Right atrium auricular region (tissue), 2 donors: ENCODE data around the gene DGKZ. TPM values are rescaled to one million over a fixed set of nuclear protein-coding genes. Genes with fewer than 3 reads are reported as not detected.

Experiments used
- DNase-seq: peaks from one replicate; pipeline ENCODE4 v3.0.0-alpha.2; 2019; ENCODE audit warnings: low spot score
- H3K27ac ChIP-seq, 2 donors: fragments of 200-600 bp; sonication (generic); 1 replicate in 1 of 2; 2 replicates in 1 of 2; pipeline ENCODE4 v1.5.1; 2016 to 2019
- H3K27me3 ChIP-seq, 2 donors: fragments of 200-600 bp; sonication (generic); one replicate each; pipeline versions ENCODE4 v1.5.1 to v1.6.0; 2017 to 2019
- H3K36me3 ChIP-seq: fragments of 200-600 bp; sonication (generic); one replicate; pipeline ENCODE4 v1.5.1; 2016
- H3K4me1 ChIP-seq, 2 donors: fragments of 200-600 bp; sonication (generic); one replicate each; pipeline versions ENCODE4 v1.5.1 to v1.6.0; 2017 to 2019
- H3K4me3 ChIP-seq, 2 donors: fragments of 200-600 bp; sonication (generic); 1 replicate in 1 of 2; 2 replicates in 1 of 2; pipeline ENCODE4 v1.5.1; 2017 to 2019; ENCODE audit warnings: mild to moderate bottlenecking in 1 of 2, moderate library complexity in 1 of 2
- H3K9me3 ChIP-seq, 2 donors: fragments of 200-600 bp; sonication (generic); one replicate each; pipeline ENCODE4 v1.5.1; 2019
- total RNA-seq, 2 donors: library from RNA; depleted of rRNA; stranded (reverse); fragments of >200 nt; gene quantifications; one replicate each; pipeline ENCODE4 v1.1.0, GENCODE V29; 2016
- TF ChIP-seq, protein P1 (sequence below), 2 donors: fragments of 200-600 bp; sonication (generic); IDR thresholded peaks; one replicate each; pipeline ENCODE4 v1.5.1; 2019; ENCODE audit warnings: antibody characterized with exemption in 2 of 2

Gene DGKZ
- total RNA-seq, 2 donors from 2014 or later: 91.7 to 116 TPM

GRCh38 chr11:46375392-46376101, 28.3 kb downstream of the DGKZ start:
- TF ChIP-seq, protein P1, sequence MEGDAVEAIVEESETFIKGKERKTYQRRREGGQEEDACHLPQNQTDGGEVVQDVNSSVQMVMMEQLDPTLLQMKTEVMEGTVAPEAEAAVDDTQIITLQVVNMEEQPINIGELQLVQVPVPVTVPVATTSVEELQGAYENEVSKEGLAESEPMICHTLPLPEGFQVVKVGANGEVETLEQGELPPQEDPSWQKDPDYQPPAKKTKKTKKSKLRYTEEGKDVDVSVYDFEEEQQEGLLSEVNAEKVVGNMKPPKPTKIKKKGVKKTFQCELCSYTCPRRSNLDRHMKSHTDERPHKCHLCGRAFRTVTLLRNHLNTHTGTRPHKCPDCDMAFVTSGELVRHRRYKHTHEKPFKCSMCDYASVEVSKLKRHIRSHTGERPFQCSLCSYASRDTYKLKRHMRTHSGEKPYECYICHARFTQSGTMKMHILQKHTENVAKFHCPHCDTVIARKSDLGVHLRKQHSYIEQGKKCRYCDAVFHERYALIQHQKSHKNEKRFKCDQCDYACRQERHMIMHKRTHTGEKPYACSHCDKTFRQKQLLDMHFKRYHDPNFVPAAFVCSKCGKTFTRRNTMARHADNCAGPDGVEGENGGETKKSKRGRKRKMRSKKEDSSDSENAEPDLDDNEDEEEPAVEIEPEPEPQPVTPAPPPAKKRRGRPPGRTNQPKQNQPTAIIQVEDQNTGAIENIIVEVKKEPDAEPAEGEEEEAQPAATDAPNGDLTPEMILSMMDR (IDR thresholded peaks at IDR 0.05): no peak
- peaks cover 77% of the 10 kb centered on the region for H3K36me3 ChIP-seq
- no peak for DNase-seq
- H3K27ac ChIP-seq: no peak overlapping the region
- H3K4me1 ChIP-seq: peaks cover 0 to 9% of the 10 kb centered on the region in 2 donors
- H3K9me3 ChIP-seq: no peaks in the 10 kb centered on the region
- H3K4me3 ChIP-seq: no peak overlapping the region
- no peaks in the 10 kb centered on the region for H3K27me3 ChIP-seq

GRCh38 chr11:46376258-46377050, 29.2 kb downstream of the DGKZ start:
- Histone ChIP-seq H3K27me3 (no peaks in the 10 kb centered on the region), H3K4me1 (peaks cover 0 to 14% of the 10 kb centered on the region in 2 donors), H3K36me3 (peaks cover 70% of the 10 kb centered on the region), H3K4me3 (no peak overlapping the region), H3K9me3 (no peaks in the 10 kb centered on the region), H3K27ac (no peak overlapping the region)
- no peak for DNase-seq
- TF ChIP-seq, protein P1 (IDR thresholded peaks at IDR 0.05): no peak

GRCh38 chr11:46377290-46377689, 30.0 kb downstream of the DGKZ start:
- H3K27ac ChIP-seq: no peak overlapping the region
- H3K4me3 ChIP-seq: no peak overlapping the region
- no peaks in the 10 kb centered on the region for H3K9me3 ChIP-seq
- no peak for DNase-seq
- H3K4me1 ChIP-seq: peaks cover 0 to 21% of the 10 kb centered on the region in 2 donors
- TF ChIP-seq, protein P1 (IDR thresholded peaks at IDR 0.05): no peak
- H3K36me3 ChIP-seq: peaks cover 61% of the 10 kb centered on the region
- no peaks in the 10 kb centered on the region for H3K27me3 ChIP-seq

GRCh38 chr11:46377831-46378230, 30.6 kb downstream of the DGKZ start:
- no peak for DNase-seq
- Histone ChIP-seq H3K4me3 (no peak overlapping the region), H3K9me3 (no peaks in the 10 kb centered on the region), H3K27ac (no peak overlapping the region), H3K4me1 (peaks cover 0 to 26% of the 10 kb centered on the region in 2 donors), H3K36me3 (peaks cover 56% of the 10 kb centered on the region), H3K27me3 (no peaks in the 10 kb centered on the region)
- TF ChIP-seq, protein P1 (IDR thresholded peaks at IDR 0.05): no peak

DNA sequence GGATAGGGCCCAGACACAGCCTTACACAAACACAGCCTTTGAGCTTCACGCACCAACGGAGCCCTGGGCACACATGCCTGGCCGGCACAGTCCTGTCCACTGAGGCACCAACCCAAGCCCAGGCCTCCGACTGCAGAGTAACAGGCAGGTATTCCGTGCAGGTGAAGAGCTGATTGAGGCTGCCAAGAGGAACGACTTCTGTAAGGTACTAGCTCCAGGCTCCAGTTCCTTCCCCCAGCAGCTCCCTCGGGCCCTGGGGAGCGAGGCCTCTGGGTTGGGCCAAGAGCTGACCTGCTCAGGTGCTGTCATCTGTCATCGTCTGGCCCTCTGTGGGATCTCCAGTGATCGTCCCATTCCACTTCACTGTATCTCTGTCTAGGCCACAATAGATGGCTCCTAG, 31.0 kb downstream of the DGKZ start:
- H3K9me3 ChIP-seq: no peaks in the 10 kb centered on the region
- H3K4me3 ChIP-seq: no peak overlapping the region
- H3K27ac ChIP-seq: no peak overlapping the region
- H3K4me1 ChIP-seq: peaks cover 0 to 28% of the 10 kb centered on the region in 2 donors
- TF ChIP-seq, protein P1 (IDR thresholded peaks at IDR 0.05): no peak
- DNase-seq: no peak
- no peaks in the 10 kb centered on the region for H3K27me3 ChIP-seq
- peaks cover 55% of the 10 kb centered on the region for H3K36me3 ChIP-seq
